Mucosa of stomach (tissue), 1 donor: ENCODE results near the gene COL19A1.

ENCODE experiments used
- H3K27me3 ChIP-seq: one replicate; pipeline ENCODE4 v1.7.0; 2013; ENCODE audit warnings: mild to moderate bottlenecking, low read length; ENCODE audit not compliant: control insufficient read depth, insufficient read depth
- H3K36me3 ChIP-seq: one replicate; pipeline ENCODE4 v1.7.0; 2013; ENCODE audit warnings: low read length; ENCODE audit not compliant: control insufficient read depth, insufficient read depth
- H3K4me1 ChIP-seq: one replicate; pipeline ENCODE4 v1.7.0; 2013; ENCODE audit warnings: mild to moderate bottlenecking, low read length; ENCODE audit not compliant: control insufficient read depth, insufficient read depth
- H3K4me3 ChIP-seq: one replicate; pipeline ENCODE4 v1.7.0; 2013; ENCODE audit warnings: low read length
- H3K9ac ChIP-seq: one replicate; pipeline ENCODE4 v1.7.0; 2013; ENCODE audit warnings: mild to moderate bottlenecking, low read length, moderate library complexity
- H3K9me3 ChIP-seq: one replicate; pipeline ENCODE4 v1.7.0; 2013; ENCODE audit warnings: mild to moderate bottlenecking, low read length, moderate library complexity; ENCODE audit not compliant: control insufficient read depth
- donor health status: Pancreatic carcinoma.

The COL19A1 gene

DNA sequence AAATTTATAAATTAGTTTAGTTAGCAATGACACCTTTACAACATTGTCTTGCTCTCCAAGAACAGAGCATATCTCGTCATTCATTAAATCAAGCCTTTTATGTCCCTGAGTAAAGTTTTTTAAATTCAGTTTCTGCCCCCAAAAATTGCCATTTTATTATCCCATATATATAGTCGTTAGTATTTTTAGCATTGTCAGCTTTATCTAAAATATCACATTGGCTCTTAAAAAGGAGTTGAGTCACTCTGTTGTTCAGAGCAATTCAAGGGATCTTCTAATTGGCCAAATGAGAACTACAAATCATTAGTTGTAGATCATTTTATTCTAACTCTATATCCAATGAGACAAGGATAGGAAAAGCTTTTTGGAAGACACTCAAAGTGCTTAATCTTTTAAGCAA, 309.4 kb downstream of the COL19A1 start:
- Histone ChIP-seq H3K27me3 (no peaks in the 10 kb centered on the region), H3K9me3 (no peaks in the 10 kb centered on the region), H3K36me3 (no peaks in the 10 kb centered on the region), H3K4me3 (no peak overlapping the region), H3K4me1 (no peaks in the 10 kb centered on the region), H3K9ac (no peak overlapping the region)

DNA sequence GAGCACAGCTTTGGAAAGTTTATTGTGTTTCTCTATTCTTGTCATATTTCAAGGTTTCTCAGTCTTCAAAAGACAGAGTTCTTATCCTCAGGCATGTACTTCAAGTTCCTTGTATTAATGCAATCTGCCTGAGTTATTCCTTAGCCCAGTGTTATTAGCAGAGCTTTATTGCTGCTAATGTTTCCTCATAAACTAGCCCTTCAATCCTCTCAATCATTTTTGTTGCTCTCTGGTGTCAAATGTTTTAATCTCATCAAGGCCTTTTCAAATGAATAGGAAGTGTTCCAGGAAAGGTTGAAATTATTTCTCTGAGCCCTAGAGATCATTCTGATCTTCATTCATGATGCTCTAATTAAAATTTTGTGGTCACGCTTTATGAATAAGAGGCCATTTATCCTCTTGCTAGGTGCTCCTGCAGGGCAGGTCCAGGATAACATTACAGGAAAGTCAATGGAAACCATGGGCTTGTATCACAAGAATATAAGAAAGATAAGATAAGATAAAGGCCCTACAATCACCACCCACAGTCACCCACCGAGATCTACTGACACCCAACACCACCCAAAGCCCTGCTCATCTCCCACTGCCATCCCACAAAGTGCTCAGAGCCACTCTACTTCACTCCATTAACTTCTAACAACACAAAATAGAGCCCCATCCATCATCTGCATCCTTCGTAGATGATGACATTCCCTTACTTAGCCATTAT, 310.6 kb downstream of the COL19A1 start:
- Histone ChIP-seq H3K36me3 (no peaks in the 10 kb centered on the region), H3K27me3 (no peaks in the 10 kb centered on the region), H3K9ac (no peak overlapping the region), H3K9me3 (no peaks in the 10 kb centered on the region), H3K4me1 (no peaks in the 10 kb centered on the region), H3K4me3 (no peak overlapping the region)

DNA sequence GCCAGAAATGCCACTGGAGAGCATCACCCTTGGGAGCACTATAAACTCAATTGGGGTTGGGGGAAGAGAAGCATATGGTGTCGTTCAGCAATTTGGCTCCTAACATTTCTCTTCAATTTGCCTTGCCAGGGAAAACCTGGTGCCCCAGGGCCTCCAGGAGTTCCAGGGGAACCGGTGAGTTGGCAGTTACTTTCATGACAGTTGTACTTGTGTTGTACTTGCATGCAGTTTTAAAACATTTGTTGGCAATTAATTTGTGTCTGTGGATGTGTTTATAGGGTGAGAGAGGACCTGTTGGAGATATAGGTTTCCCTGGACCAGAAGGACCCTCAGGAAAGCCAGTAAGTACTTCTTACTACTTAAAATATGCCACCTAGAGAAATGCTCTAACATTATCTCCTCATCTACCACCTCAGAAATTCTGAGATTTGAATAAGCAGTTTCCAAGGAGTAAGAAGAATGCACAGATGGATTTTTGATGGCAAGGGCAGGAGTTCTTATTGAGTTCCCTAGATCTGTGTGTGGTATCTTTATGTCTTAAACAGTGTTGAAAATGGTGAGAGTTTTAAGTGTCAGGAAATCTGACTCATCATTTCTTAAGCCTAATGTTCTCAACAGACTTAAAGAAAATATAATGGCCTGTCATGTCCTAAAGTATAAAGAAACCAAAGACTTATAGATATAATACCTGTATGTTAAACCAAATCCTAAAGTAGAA, 314.0 kb downstream of the COL19A1 start:
- Histone ChIP-seq H3K36me3 (no peaks in the 10 kb centered on the region), H3K27me3 (no peaks in the 10 kb centered on the region), H3K9me3 (no peaks in the 10 kb centered on the region), H3K4me3 (no peak overlapping the region), H3K4me1 (no peaks in the 10 kb centered on the region), H3K9ac (no peak overlapping the region)

DNA sequence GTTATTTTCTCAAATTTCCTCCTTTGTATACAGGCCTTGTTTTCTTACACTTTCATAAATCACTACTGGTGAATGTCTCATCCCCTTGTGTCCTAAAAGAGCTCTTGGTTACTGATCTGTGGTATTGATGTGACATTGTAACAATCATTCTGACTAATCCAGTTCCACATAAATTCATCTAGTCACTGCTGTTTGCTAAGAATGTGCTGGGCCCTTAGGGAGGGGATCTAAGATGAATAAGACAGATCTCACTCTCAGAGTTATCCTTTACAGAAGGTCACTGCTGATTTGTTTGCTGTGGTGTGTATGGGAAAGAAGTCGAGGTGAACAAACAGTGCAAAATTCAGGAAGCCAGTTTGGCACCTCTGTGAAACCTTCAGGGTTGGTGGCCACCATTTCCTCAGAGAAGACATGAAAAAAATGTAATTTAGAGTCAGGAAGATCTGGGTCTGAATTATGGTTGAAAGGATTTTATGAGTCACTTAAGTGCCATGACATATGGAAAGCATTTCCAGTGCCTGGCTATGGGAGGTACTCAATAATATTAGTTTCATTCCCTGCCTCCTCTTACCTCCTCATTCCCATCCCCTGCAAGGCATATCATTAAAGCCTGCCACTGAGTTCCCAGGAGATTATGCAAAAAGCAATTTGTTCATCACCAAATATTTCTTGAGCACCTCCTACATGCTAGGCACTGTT, 314.7 kb downstream of the COL19A1 start:
- no peak overlapping the region for H3K4me3 ChIP-seq
- no peak overlapping the region for H3K9ac ChIP-seq

DNA sequence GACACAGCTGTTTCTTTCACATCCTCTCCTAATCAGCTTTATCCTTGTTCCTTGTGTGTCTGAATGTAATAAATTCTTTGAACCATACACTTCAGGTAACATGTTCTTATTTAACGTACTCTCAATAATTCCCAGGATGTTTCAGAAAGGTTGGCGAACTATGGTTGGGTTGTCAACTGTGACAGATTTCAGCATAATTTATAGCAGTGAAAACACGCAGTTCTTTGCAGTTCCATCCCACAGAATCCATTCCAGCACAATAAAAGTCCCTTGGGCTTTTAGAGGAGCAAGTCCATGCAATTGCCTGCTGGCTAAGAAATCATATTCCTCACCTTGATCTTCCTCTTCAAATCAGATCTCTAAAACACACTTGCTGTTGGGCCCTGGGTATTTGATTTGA, 317.2 kb downstream of the COL19A1 start:
- H3K27me3 ChIP-seq, result no peaks in the 10 kb centered on the region
- H3K4me1 ChIP-seq, result no peaks in the 10 kb centered on the region
- no peaks in the 10 kb centered on the region for H3K36me3 ChIP-seq
- no peak overlapping the region for H3K4me3 ChIP-seq
- H3K9ac ChIP-seq, result no peak overlapping the region
- H3K9me3 ChIP-seq, result no peaks in the 10 kb centered on the region

More for the DNA sequence above, 314.7 kb downstream of the COL19A1 start:
- no peaks in the 10 kb centered on the region for H3K27me3 ChIP-seq
- no peaks in the 10 kb centered on the region for H3K9me3 ChIP-seq
- no peaks in the 10 kb centered on the region for H3K4me1 ChIP-seq
- H3K36me3 ChIP-seq, result no peaks in the 10 kb centered on the region

DNA sequence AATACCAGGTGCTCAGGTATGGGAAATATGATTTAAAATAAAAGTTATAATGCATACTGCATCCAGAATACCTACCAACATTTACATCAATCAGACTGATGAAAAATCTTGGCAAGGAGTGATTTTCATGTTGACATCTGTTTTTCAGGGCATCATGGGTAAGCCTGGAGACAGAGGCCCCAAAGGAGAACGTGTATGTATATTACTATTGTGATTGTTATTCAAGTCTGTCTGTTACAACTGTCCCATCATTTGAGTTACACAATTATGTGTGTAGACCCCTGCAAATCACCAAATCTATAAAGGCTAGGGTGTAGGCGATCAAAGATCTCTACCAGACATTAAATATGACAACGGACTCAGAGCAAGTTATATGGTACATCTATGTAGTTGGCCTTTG, 318.4 kb downstream of the COL19A1 start:
- Histone ChIP-seq H3K9ac (no peak overlapping the region), H3K27me3 (no peaks in the 10 kb centered on the region), H3K9me3 (no peaks in the 10 kb centered on the region), H3K4me1 (no peaks in the 10 kb centered on the region), H3K4me3 (no peak overlapping the region), H3K36me3 (no peaks in the 10 kb centered on the region)

DNA sequence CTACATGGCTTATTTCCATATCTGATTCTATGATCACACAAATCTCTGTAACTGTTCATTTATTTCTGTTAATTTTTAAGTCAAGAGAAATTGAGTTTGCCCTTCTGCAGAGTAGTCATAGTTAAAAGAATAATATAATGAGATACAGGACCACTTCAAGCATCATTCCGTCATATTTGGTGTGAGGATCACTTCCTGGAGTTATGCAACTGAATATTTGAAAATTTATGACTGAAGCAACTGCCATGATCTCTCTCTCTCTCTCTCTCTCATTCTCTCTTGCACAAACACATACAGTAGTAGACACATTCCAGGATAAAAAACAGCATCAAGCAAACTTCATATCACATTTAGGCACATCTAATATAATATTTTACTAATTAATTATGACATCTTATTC, 320.1 kb downstream of the COL19A1 start:
- Histone ChIP-seq H3K36me3 (no peaks in the 10 kb centered on the region), H3K4me1 (no peaks in the 10 kb centered on the region), H3K9me3 (no peaks in the 10 kb centered on the region), H3K27me3 (no peaks in the 10 kb centered on the region), H3K4me3 (no peak overlapping the region), H3K9ac (no peak overlapping the region)

DNA sequence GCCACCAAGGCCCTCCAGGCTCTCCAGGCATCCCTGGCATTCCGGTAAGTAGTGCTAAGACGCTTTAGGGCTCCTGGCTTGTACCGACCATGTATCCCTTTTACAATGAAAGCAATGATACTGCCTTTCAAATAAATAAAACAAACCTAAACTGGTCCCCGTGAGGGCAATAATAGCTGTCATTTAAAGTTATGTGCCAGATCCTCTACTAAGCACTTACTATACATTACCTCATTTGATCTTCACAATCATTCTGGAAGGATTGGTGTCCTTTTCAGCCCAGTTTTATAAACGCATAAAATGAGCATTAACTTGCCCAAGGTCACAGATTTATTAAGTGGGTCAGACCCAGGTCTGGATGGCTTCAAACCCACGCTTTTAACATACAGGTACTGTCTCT, 321.8 kb downstream of the COL19A1 start:
- Histone ChIP-seq H3K4me3 (no peak overlapping the region), H3K9me3 (no peaks in the 10 kb centered on the region), H3K9ac (no peak overlapping the region), H3K4me1 (no peaks in the 10 kb centered on the region), H3K36me3 (no peaks in the 10 kb centered on the region), H3K27me3 (no peaks in the 10 kb centered on the region)

DNA sequence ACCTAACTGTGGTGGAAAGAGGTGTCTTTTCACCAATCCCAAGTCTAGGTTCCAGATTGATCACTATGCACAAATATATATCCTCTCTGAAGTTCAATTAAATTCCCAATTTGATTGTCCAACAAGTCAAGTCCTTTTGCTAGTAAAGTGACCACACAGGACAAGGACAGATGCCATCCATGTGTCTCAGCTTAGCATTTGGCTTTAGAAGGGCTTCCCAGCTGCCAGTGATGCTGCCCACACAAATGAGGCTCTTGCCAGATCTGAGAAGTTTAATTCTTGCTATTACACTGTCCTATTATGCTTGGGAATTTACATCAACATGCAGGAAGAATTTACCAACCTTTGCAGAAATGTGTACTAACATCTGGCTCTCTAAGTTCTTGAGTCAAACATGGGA, 328.1 kb downstream of the COL19A1 start:
- Histone ChIP-seq H3K4me1 (no peaks in the 10 kb centered on the region), H3K27me3 (peaks cover 5% of the 10 kb centered on the region), H3K4me3 (no peak overlapping the region), H3K9ac (no peak overlapping the region), H3K36me3 (no peaks in the 10 kb centered on the region), H3K9me3 (no peaks in the 10 kb centered on the region)

DNA sequence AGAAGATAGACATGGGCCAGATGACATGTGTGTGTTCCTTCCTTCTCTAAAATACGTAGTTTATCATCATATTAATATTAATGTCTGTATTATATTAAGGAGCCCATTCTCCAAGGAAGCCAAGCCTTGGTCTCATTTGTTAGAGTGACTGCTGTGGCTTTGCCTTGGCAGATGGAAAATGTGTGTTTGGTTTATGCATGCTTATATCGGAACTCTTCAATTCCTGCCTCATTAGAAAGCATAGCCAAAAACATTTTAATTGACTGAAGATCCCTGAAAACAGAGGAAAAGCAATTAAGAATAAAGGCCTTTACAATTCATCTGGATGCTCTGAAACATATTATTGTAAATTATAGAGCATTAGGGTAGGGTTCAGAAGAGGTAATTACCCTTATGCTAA, 330.2 kb downstream of the COL19A1 start:
- H3K27me3 ChIP-seq, result peaks cover 10% of the 10 kb centered on the region
- H3K4me3 ChIP-seq, result no peak overlapping the region
- no peak overlapping the region for H3K9ac ChIP-seq
- no peaks in the 10 kb centered on the region for H3K36me3 ChIP-seq
- H3K9me3 ChIP-seq, result no peaks in the 10 kb centered on the region
- H3K4me1 ChIP-seq, result no peaks in the 10 kb centered on the region

DNA sequence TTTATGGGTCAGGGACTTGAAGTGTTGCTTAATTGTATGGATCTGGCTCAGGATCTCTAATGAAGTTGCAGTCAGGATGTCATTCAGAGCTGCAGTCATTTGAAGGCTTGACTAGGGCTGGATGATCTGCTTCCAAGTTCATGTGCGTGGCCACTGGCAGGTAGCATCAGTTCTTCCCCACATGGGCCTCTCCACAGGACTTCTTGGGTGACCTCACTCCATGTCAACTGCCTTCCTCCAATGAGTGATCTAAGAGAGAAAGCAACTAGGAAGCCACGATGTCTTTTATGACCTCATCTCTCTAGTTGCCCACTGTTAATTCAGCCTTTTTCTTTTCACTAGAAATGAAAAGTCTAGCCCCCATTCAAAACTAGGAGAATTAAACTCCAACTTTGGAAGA, 332.4 kb downstream of the COL19A1 start:
- peaks cover 23% of the 10 kb centered on the region for H3K27me3 ChIP-seq
- H3K9ac ChIP-seq, result no peak overlapping the region
- no peaks in the 10 kb centered on the region for H3K4me1 ChIP-seq
- no peak overlapping the region for H3K4me3 ChIP-seq
- H3K36me3 ChIP-seq, result no peaks in the 10 kb centered on the region
- no peaks in the 10 kb centered on the region for H3K9me3 ChIP-seq

DNA sequence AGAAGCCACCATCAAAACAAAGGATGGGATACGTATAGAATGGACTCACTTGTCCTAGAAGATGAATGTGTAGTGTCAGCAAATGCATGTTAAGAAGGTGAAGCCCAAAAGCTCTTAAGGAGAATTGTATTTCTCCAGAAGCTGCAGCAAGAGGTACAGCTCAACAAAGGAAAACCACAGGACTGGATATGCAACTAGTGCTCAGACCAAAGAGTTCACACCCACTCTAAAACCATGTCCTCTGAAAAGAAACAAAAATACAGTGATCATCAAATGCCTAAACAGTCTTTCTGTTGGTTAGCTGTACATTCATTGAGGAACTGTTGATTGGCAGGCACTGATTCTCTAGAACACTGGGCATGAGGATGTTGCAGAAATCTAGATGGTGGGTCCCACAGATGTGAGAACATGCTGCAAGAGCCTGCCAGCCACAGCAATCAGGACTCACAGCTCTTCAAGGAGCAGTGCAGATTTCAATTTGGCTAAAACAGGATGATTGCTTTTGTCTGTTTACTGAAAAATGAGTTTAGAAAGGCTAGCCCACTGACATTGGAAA, 342.0 kb downstream of the COL19A1 start:
- no peak overlapping the region for H3K9ac ChIP-seq
- no peaks in the 10 kb centered on the region for H3K4me1 ChIP-seq
- H3K27me3 ChIP-seq, result peaks cover 25% of the 10 kb centered on the region
- no peaks in the 10 kb centered on the region for H3K36me3 ChIP-seq
- H3K4me3 ChIP-seq, result no peak overlapping the region
- H3K9me3 ChIP-seq, result no peaks in the 10 kb centered on the region
